Measurements from ENCODE around the gene ADARB1.
"Not testable (repeated sequence)": the region's sequence is repeated elsewhere in the genome, so short reads cannot be mapped to it uniquely, and the experiment has no call there.

The ADARB1 gene

GRCh38 chr21:45133574-45134278, 59.3 kb downstream of the ADARB1 start:
- not testable (repeated sequence) for DNase-seq

DNA sequence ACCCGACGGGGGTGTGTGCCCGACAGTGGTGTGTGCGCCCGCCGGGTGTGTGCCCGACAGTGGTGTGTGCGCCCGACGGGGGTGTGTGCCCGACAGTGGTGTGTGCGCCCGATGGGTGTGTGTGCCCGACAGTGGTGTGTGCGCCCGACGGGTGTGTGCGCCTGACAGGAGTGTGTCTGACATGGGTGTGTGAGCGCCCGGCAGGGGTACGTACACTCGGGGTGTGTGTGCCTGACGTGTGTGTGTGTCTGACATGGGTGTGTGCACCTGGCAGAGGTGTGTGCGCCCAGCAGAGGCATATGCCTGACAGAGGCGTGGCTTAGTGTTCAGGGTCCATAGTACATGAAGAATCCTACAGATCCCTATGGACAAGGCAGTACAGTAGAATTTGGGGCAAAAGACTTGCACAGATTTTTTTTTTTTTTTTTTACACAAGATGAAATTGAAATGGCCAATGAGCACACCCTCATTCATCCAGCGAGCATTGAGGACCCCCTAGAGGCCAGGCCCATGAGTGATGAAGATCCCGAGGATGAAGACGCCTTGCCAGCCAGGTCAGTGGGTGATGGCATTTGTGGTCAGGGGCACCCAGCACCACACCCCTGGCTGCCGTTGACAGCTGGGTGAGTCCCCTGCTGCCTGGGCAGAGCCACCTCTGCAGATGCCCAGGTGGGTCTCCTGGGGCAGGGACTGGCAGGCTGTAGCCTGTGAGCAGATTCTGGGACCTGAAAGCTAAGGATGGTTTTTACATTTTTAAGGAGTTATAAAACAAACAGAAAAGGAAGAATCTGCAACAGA, 60.1 kb downstream of the ADARB1 start:
- DNase-seq = no peak

DNA sequence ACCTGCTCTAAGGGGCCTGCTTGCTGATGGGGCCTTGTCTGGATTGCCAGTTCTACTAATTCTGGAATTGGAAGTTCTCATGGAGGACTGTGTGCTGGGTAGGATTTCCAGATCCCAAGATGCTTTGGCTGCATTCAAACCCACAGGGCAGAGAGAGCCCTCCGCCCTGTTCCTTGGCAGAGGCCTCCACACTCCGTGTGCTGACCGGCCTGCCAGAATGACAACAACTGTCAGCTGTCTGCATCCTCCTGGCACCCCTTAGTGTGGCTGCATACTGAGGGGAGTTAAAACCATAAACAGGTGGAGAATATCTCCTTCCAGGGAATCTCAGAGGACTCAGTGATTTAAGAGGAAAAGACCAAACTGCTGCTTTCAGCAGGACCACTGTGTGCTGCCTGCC, 60.7 kb downstream of the ADARB1 start:
- no peak for DNase-seq

DNA sequence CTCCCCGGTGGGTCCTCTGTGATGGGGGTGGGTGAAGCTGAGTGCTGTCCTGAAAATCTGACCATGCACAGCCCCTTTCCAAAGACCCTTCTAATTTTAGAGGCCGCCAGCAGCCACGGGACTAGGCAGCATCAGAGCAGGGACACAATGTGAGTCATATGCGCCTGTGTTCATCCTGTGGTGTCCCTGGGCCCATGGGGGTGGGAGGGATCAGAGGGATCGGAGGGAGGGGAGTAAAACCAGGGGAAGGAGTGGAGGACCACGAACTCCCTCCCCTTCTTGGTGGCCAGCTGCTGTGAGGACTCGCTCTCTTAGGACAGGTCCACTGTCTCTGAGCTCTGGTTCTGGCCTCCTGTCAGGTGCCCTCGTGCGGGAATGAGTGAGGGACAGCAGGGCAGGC, 61.5 kb downstream of the ADARB1 start:
- no peak for DNase-seq

- DNase-seq = no peak
Observed at GRCh38 chr21:45136500-45136899, 62.1 kb downstream of the ADARB1 start.

DNA sequence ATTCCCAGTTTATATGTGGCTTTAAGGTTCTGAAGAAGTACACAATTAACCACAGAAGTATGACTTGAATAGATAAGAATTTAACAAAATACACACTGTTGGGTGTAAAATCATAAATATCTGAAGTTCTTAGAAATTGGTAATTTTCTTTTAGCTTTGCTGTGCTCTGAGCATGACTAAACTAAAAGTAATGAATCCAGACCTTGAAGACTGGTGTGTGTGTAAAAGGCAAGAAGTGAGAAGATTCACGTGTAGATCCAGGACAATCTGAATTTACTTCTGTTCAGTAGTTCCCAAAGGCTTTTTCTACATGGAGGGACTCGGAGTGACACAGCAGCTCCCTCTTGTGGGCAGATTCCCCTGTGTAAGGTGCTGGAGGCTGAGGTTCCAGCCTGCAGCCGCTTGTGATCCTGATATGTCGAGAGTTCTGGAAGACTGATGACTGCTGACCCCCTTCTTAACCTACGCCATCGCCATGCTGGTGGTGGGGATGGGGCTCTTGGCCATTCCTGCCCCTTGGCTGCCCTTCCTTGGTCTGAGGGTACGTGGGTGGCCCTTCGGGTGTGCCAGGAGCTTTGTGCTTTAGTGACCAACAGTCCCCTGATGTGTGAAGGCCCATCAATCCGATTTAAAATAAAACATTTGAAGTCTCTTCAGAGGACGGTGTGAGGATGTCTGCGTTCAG, 62.7 kb downstream of the ADARB1 start:
- DNase-seq = peak in 47 of 56 donors; percentile 13 to 90 (median 52)

DNA sequence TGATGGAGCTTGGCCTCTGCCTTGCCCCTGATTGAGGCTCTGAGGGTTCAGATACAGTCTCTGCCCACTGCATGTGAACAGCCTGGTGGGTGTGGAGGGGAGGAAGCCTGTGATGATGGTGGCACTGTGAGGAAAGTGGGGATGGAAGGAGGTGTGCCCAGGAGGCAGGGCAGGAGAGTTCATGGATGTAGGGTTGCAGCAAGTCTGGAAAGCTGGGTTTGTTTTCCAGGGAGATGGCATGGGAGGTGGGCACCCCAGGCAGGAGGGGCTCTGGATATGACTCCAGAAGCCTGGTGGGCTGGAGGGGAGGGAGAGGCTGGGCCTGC, 63.2 kb downstream of the ADARB1 start:
- DNase-seq = no peak

DNA sequence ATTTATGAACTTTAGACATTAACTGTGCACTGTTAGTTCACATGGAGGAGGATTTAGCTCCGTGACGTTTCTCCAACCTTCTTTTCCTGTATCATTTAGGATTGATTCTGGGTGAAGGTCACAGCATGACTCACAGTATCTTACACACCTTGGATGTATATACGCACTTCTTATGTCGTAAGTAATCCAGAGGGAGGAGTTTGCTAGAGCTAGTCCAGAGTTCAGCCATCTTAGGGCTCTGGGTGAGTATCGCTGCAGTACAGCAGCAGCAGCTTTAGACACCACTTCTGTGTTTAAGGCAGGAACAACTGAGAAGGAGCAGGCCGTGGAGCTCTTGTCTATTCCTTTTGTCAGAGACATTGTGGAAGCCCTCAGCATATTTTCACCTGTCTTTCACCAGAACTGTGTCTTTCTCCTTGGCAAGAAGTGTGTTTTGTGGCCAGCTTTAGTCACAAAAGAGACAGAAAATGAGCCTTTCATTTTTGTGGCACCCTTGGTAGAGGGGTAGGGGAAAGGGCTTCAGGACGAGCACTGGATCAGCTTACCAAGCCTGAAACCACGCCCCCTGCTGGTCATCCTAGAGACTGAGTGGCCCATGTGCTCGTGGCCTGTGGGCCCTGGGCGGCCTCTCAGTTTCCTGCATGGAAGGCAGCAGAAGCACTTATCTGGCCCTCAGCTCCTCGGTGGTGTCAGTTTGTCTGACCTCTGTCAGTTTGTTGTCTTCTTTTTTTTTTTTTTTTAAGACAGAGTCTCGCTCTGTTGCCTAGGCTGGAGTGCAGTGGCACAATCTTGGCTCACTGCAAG, 64.0 kb downstream of the ADARB1 start:
- peak in 11 of 56 donors; percentile 6 to 44 (median 14) for DNase-seq

- not testable (repeated sequence) for DNase-seq
Observed at GRCh38 chr21:45139003-45139360, 64.6 kb downstream of the ADARB1 start.

DNA sequence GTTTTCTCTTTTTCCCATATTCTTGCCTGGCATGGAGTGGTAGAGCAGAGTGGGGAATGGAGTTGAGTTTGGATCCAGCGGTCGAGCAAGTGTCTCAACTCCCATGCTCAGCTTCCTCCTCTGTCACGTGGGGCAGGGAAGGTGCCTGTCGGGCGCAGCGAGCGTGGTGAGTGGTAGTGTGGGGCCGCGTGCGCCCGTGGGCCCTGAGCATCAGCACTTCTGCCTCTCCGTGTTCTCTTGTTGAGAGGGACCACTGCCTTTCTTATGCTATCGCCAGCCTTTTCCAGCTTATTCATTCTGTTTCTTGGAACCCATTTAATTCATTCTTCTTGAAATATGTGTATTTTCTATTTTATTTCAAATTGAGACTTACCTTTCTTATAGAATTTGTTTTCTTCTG, 65.1 kb downstream of the ADARB1 start:
- DNase-seq = no peak

DNA sequence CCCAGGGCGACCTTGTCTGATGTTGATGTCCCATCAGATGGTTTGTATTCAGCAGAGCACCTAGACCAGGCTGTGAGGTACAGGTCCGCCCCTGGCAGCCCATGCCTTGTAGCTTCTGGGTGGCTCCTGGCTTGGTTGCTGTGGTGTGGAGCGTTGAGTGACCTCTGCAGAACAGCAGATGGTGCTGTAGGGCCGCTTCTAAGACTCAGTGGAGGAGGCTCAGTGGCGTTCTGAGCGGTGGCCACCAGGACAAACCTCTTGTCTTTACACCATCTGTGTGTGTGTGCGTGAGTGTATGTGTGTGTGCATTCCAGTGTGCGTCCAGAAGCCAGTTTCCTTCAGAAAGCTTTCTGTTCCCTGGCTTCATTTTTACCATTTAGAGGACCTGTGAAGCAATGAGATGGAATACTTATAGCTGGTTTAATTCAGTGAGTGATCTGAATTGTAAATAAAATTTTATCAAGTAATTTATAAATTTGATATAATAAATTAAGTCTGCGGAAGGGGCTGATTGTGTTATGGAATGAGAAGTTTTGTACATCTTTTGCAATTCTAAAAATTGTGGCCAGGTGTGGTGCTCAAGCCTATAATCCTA, 66.1 kb downstream of the ADARB1 start:
- peak in 37 of 56 donors; percentile 16 to 78 (median 44) for DNase-seq

DNA sequence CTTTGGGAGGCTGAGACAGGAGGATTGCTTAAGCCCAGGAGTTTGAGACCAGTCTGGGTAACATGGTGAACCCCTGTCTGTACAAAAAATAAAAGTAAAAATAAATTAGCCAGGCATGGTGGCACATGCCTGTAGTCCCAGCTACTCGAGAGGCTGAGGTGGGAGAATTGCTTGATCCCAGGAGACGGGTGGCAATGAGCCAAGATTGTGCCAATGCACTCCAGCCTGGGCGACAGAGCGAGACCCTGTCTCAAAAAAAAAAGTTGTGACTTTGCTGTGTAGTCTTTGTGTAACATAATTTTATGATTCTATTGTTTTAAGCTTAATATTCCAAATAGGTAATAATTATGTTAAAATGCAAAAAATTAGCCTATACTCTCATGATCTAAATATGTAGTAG, 66.6 kb downstream of the ADARB1 start:
- not testable (repeated sequence) for DNase-seq

- no peak for DNase-seq
Observed at GRCh38 chr21:45141507-45141906, 67.1 kb downstream of the ADARB1 start.

DNA sequence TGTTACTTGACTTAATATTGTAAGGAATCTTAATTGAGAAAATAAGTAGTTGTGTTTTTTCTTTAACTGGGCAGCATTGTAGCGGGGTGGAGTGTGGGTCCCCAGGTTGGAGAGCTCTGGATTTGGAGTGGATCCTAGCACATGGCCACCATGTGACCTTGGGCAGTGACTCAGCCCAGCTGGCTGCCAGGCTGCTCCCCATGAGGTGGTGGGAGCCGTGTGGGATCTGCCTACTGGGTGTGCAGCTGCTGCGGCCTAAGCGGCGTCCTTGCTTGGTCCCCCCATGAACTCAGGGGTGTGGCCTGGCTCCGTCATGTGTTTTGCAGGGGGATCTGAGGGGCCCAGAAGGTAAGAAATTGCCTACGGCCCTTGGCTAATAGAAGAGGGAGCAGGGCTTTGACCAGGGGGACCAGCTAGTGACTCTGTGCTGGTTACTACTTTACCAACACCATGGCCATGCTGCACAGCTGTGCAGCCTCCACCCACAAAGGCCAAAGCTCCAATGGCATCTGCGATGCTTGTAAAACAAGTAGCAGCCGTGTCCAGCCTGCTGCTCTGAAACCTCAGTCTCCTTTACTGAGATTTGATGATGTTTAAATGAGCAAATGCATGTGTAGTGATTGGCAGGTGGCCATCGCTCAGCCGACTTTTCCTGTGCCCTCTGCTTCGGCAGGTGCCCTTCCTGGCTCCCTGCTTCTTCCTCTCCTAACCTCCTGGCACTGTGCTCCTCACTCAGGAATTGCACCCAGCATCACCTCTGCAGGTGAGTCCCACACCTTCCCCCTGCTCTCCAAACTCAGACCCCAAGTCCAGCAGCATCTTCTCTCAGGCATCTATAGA, 68.3 kb downstream of the ADARB1 start:
- no peak for DNase-seq

DNA sequence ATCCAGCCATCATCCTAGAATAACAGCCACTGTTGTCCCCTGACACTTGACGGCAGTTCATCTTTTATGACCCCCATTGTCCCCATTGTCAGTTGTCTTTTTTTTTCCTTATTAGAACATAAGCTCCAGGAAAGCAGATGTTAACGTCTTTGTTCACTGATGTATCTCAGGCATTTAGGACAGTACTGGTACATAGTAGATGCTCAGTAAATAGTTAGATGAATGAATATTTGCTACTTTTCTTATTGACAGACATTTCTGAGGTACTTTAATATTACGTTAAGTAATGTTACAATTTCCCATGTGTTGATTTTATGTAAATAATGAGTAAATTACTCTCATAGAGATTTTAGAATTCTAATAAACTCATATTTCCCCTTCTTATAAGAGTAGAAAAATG, 69.5 kb downstream of the ADARB1 start:
- DNase-seq = no peak

- DNase-seq = no peak
Observed at GRCh38 chr21:45145146-45145545, 70.8 kb downstream of the ADARB1 start.

DNA sequence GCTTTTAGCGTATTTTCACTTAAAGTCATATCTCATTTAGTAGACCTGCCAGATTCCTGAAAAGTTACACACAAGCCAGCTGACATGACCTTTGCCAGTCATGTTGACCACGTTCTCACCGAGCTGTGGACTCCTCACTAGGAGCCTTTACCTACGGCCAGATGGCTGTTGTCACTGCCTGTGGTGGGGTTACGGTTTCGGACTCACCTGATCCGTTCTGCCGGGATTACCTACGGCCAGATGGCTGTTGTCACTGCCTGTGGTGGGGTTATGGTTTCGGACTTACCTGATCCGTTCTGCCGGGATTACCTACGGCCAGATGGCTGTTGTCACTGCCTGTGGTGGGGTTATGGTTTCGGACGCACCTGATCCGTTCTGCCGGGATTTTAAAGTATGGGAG, 71.5 kb downstream of the ADARB1 start:
- not testable (repeated sequence) for DNase-seq

- DNase-seq = no peak
Observed at GRCh38 chr21:45146306-45146705, 71.9 kb downstream of the ADARB1 start.

DNA sequence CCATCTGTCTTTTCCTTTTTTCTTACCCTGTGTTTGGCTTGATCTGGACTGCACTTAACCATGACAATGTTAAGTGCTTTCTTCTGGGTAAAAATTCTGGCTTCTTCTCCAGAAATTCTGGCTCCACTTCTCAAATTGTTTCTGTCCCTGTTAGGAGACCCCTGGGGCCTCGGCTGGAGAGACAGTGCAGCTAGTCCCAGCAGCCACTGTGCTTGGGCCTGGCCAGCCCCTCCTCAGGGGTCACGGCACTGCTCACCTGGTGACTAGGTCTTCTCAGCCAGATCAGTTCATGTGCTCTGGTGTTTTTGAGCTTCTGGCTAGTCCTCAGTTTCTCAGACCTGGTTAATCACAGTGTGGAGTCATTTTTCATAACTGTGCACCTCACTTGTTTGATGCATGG, 72.4 kb downstream of the ADARB1 start:
- DNase-seq = no peak
